GM19239 (cell line): ENCODE data around the gene HGD.
"Not testable (repeated sequence)": the region's sequence is repeated elsewhere in the genome, so short reads cannot be mapped to it uniquely, and the experiment has no call there.

Experiments
- DNase-seq: peaks from one replicate; pipeline ENCODE4 v3.0.0; 2011; ENCODE audit warnings: low spot score; ENCODE audit not compliant: insufficient read length
- FAIRE-seq: peaks from 2 replicates; lab custom pipeline; 2011; peaks lifted over from hg19 to GRCh38; lab: Jason Lieb, UNC

The HGD gene

GRCh38 chr3:120642368-120642948, 39.6 kb downstream of the HGD start:
- FAIRE-seq = no peak
- no peak for DNase-seq

- DNase-seq = no peak
- no peak for FAIRE-seq
Measured at GRCh38 chr3:120641696-120642246, 40.3 kb downstream of the HGD start.

DNA sequence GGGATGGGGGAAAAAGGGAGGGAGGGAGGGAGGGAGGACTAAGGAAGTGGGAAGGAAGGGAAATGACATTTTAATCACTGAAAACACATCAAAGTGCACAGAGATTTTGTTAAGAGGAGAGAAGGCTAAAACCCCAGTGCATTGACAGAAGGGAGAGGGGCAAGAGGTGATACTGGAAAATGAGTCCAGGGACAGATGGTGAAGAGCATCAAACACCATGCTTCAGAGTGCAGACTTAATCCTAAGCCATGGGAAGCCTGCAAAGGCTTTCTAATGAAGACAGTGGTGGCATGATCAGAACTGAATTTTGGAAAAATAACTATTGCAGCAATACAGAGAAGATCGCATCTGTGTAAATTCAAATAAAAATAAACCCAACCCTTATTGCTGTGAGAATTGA, 41.8 kb downstream of the HGD start:
- no peak for FAIRE-seq

GRCh38 chr3:120638820-120639219, 43.2 kb downstream of the HGD start:
- FAIRE-seq, DNase-seq: not testable (repeated sequence)

More for the DNA sequence above, 41.8 kb downstream of the HGD start:
- DNase-seq = no peak

DNA sequence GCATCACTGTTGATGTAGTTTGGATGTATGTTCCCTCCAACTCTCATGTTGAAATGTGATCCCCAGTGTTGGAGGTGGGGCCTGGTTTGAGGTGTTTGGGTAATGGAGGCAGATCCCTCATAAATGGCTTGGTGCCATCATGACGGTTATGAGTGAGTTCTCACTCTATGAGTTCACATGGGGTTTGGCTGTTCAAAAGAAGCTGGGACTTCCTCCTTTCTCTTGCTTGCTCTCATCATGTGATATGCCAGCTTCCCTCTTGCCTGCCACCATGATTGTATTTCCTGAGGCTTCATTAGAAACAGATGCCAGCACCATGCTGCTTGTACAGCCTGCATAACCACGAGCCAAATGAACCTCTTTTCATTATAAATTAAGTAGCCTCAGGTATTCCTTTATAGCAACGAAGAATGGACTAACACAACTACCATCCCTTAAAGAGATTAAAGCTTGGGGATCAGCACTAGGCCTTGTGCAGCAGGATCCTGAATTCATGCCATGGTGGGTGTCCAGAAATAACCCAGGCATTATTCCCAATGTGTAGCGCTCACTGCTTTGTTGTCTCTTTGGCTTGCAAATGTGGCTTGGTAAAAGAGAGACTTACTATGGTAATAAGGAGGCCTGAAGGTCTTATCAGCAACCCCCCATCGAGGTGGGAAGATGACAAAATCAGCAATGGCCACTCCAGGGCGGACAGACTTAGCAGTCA, 44.0 kb downstream of the HGD start:
- no peak for DNase-seq
- no peak for FAIRE-seq

DNA sequence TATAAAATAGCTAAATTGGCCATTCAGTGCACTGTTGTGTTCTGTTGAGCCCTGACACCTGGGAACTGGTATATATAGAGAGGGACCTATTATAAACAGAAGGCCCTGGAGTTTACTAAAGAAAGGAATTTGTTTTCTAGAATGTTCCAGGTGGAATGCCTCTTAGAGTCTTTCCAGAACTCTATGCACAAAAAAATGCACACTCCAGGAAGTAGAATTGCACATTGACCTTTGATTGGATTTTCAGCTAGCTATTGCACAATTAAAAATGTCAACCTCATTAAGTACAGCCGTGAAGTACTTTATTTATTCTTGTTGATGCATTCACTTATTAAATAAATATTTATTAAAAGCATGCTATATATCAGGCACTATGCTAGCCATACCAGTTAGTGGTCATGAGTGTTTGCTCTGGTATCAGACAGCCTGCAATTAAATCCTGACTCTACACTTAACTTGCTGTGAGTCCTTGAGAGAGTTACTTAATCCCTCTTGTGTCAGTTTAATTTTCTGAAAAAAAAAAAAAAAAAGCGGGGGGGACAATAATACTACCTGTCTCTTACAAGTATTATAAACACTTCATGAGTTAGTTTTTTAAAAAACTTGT, 45.1 kb downstream of the HGD start:
- DNase-seq (no peak), FAIRE-seq (no peak)

- DNase-seq (no peak), FAIRE-seq (no peak)
Measured at GRCh38 chr3:120634539-120634938, 47.5 kb downstream of the HGD start.

DNA sequence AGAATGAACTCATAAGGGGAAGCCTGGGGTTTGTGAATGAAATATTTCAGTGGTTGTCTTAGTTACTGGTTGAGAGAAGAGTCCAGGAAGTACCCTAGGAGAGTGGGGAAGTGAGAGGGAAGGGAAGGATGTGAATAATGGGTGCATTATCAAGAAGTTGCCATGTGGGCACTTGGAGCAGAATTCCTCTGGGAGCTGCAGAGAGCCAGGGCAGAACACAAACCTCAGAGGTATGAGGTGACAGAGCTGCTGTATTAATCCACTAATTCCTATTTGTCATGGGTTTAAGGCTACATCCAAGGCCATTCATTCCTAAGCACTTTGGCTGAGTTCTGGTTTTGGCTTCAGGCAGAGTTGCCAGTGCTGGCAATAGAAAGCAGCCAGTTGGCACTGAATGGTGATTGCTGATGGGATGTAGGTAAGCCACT, 56.9 kb downstream of the HGD start:
- FAIRE-seq (no peak), DNase-seq (no peak)

GRCh38 chr3:120623727-120624093, 58.3 kb downstream of the HGD start:
- FAIRE-seq (no peak), DNase-seq (no peak)

DNA sequence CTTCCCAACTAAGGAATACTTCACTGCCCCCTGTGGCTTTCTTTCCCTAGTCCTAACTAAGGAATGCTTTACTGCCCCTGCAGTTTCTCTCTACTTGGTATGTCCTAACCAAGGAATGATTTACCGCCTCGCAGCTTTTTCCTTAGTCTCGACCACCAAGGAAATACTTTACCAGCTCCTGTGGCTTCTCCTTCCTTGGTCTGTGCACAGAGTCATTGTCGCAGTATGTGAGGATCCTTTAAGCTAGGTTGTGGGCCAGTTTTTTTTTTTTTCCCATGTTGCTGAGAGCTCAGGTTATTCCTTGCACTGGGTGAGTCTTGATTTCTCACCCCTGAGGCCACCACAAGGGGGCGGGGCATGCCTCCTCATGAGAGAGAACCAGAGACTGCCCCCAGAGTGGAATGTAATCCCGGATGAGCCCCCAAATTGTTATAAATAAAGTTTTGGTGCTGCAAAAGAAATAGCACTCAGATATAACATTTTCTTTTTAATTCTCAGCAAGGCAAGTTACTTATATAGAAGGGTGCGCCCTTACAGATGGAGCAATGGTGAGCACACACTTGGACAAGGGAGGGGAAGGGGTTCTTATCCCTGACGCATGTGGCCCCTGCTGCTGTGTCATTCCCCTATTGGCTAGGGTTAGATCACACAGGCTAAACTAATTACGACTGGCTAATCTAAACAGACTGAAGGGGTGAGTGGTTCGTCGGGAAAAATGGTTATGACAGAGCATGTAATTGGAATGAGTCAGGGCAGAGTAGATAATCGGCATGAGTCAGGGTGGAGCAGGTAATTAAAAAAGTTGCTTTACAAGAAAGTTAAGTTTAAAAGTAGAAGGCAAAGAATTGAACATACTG, 58.9 kb downstream of the HGD start:
- no peak for DNase-seq
- FAIRE-seq = no peak

DNA sequence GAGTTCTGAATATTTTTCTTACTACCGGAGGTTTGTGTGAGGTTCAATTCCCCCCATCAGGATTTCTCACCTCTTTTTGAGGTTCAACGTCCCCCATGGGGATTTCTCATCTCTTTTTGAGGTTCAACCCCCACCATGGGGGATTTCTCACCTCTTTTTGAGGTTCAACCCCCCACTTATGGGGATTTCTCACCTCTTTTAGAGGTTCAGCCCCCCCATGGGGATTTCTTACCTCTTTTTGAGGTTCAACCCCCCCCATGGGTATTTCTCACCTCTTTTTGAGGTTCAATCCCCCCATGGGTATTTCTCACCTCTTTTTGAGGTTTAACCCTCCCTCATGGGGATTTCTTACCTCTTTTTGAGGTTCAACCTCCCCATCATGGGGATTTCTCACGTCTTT, 59.6 kb downstream of the HGD start:
- no peak for FAIRE-seq

GRCh38 chr3:120616745-120617144, 65.3 kb downstream of the HGD start:
- not testable (repeated sequence) for DNase-seq, FAIRE-seq

More for the DNA sequence above, 59.6 kb downstream of the HGD start:
- no peak for DNase-seq

- DNase-seq = no peak
Measured at GRCh38 chr3:120615847-120616609, 66.0 kb downstream of the HGD start.

DNA sequence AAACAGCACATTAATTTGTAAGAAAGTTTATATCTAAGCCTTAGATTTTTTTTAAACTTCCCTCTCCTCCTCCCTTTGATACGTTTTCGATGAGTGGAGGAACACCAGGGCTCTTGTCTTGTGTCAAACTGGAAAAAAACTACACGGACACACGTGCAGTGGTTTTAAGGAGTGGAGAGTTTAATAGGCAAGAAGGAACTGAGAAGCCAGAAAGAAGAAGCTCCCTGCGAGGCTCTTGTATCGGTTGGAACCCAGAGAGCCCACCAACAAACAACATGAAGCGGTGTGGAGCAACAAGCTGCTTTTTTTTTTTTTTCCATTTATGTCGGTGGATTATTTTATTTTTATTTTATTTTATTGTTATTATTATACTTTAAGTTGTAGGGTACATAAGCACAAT, 67.3 kb downstream of the HGD start:
- FAIRE-seq (no peak), DNase-seq (no peak)

More at GRCh38 chr3:120615847-120616609, 66.0 kb downstream of the HGD start:
- FAIRE-seq = no peak

DNA sequence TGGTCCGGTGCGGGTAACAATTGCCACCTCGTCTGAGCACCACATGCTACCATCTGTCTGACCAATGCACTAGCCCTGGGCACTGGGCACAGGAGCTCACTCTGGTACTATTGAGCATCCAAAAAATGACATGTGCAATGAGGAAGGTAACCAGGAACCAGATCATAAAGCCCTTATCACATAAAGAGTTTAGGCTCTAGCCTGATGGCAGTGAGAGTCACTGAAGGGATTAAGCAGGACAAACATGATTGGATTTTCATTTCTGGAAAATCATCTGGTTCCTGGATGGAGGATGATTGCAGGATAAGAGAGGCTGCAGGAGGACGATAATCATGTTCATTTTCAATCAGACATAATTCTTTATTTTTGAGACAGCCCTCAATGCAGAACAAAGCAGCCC, 73.5 kb downstream of the HGD start:
- no peak for DNase-seq
- no peak for FAIRE-seq

DNA sequence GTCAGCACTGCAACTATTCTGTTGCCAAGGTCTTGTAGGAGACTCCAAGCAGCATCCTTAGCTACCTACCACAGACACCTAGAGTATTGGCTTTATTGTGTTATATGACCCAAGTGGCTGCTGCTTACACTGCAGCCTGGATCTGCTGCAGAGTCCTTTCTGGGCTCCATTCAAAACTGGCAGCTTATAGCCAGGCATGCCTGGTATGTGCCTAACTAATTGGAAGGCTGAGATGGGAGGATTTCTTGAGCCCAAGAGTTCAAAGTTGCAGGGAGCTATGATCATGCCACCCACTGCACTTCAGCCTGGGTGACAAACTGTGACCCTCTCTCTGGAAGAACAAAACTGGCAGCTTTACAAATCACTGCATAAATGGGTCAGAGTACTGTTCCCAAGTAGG, 77.3 kb downstream of the HGD start:
- DNase-seq (no peak), FAIRE-seq (no peak)

GRCh38 chr3:120604382-120604781, 77.7 kb downstream of the HGD start:
- FAIRE-seq = no peak
- DNase-seq = no peak

DNA sequence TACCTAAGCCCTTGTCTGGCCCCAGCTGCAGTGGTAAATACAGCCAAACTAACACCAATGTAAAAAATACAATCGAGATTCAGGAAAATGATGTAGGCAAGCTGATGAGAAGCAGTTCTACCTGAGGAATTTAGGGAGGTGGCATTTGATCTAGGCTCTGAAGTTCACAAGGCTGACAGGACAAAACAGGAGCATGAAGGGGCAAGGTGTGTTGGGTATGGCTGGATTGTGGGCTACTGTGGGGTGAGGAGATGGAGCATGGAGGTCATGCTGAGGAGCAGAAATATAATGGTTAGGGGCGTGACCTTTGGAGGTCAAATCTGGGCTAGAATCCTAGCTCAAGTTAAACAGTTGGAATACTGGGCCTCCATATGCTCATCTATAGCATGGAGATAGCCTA, 79.4 kb downstream of the HGD start:
- DNase-seq (no peak), FAIRE-seq (no peak)

DNA sequence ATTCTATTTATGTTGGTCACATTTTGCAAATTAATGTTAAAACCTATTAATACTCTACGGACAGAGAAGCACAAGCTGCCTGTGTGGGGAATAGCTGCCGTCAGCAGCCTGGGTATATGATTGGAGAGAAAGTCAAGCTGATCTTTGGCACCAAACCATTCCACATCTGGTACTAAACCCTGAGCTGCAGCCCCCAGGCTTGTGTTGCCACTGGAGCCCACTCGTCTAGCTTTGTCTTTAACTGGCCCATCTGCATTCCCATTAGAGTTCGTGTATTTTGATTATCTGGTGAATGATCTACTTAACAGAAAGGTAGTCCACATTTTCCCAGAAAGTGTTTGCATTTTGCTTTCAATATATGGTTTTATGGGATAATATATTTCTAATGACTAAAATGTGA, 80.5 kb downstream of the HGD start:
- DNase-seq (no peak), FAIRE-seq (no peak)

- DNase-seq (no peak), FAIRE-seq (no peak)
Measured at GRCh38 chr3:120599211-120599610, 82.8 kb downstream of the HGD start.
